Measurements from ENCODE around the gene ASTN2.

The ASTN2 gene

GRCh38 chr9:116449949-116450348 lies 964.9 kb downstream of the ASTN2 start:
- no peak for DNase-seq (ENCODE audit: low read depth in 1 of 2, low spot score in 1 of 2)

GRCh38 chr9:116448431-116448830 lies 966.4 kb downstream of the ASTN2 start:
- DNase-seq (ENCODE audit: low read depth in 1 of 2, low spot score in 1 of 2): no peak

- DNase-seq (ENCODE audit: low read depth in 1 of 2, low spot score in 1 of 2): no peak
Measured at GRCh38 chr9:116447934-116448333, 966.9 kb downstream of the ASTN2 start.

- no peak for DNase-seq (ENCODE audit: low read depth in 1 of 2, low spot score in 1 of 2)
Measured at GRCh38 chr9:116442528-116442927, 972.3 kb downstream of the ASTN2 start.

GRCh38 chr9:116437411-116438370 lies 977.2 kb downstream of the ASTN2 start:
- DNase-seq (ENCODE audit: low read depth in 1 of 2, low spot score in 1 of 2): no peak

- DNase-seq (ENCODE audit: low read depth in 1 of 2, low spot score in 1 of 2): no peak
Measured at GRCh38 chr9:116436121-116436520, 978.7 kb downstream of the ASTN2 start.

- no peak for DNase-seq (ENCODE audit: low read depth in 1 of 2, low spot score in 1 of 2)
Measured at GRCh38 chr9:116435706-116436105, 979.2 kb downstream of the ASTN2 start.

GRCh38 chr9:116434314-116434713 lies 980.5 kb downstream of the ASTN2 start:
- no peak for DNase-seq (ENCODE audit: low read depth in 1 of 2, low spot score in 1 of 2)

GRCh38 chr9:116432051-116432450 lies 982.8 kb downstream of the ASTN2 start:
- no peak for DNase-seq (ENCODE audit: low read depth in 1 of 2, low spot score in 1 of 2)

- DNase-seq (ENCODE audit: low read depth in 1 of 2, low spot score in 1 of 2): no peak
Measured at GRCh38 chr9:116430849-116431248, 984.0 kb downstream of the ASTN2 start.

GRCh38 chr9:116425244-116425643 lies 989.6 kb downstream of the ASTN2 start:
- no peak for DNase-seq (ENCODE audit: low read depth in 1 of 2, low spot score in 1 of 2)

- DNase-seq (ENCODE audit: low read depth in 1 of 2, low spot score in 1 of 2): no peak
Measured at GRCh38 chr9:116423149-116423548, 991.7 kb downstream of the ASTN2 start.

GRCh38 chr9:116422119-116422979 lies 992.5 kb downstream of the ASTN2 start:
- DNase-seq (ENCODE audit: low read depth in 1 of 2, low spot score in 1 of 2): no peak

GRCh38 chr9:116420993-116421538 lies 993.8 kb downstream of the ASTN2 start:
- no peak for DNase-seq (ENCODE audit: low read depth in 1 of 2, low spot score in 1 of 2)

GRCh38 chr9:116419181-116419580 lies 995.7 kb downstream of the ASTN2 start:
- no peak for DNase-seq (ENCODE audit: low read depth in 1 of 2, low spot score in 1 of 2)

GRCh38 chr9:116417464-116417863 lies 997.4 kb downstream of the ASTN2 start:
- no peak for DNase-seq (ENCODE audit: low read depth in 1 of 2, low spot score in 1 of 2)

- DNase-seq (ENCODE audit: low read depth in 1 of 2, low spot score in 1 of 2): no peak
Measured at GRCh38 chr9:116416421-116416820, 998.4 kb downstream of the ASTN2 start.

GRCh38 chr9:116414374-116414773 lies 1000.5 kb downstream of the ASTN2 start:
- no peak for DNase-seq (ENCODE audit: low read depth in 1 of 2, low spot score in 1 of 2)

GRCh38 chr9:116411506-116411905 lies 1003.4 kb downstream of the ASTN2 start:
- no peak for DNase-seq (ENCODE audit: low read depth in 1 of 2, low spot score in 1 of 2)

- no peak for DNase-seq (ENCODE audit: low read depth in 1 of 2, low spot score in 1 of 2)
Measured at GRCh38 chr9:116409638-116410037, 1005.2 kb downstream of the ASTN2 start.

GRCh38 chr9:116409129-116409528 lies 1005.7 kb downstream of the ASTN2 start:
- no peak for DNase-seq (ENCODE audit: low read depth in 1 of 2, low spot score in 1 of 2)

GRCh38 chr9:116406469-116406868 lies 1008.4 kb downstream of the ASTN2 start:
- no peak for DNase-seq (ENCODE audit: low read depth in 1 of 2, low spot score in 1 of 2)

All from stimulated activated CD4-positive, alpha-beta T cell treated with anti-CD3 and anti-CD28 coated beads, Interleukin-15, amount 100 ng/mL, for 1 hour (primary cell).